ENCODE measurements around the gene NR2C2. TPM values are rescaled to one million over a fixed set of nuclear protein-coding genes. Genes with fewer than 3 reads are reported as not detected.

The NR2C2 gene
- total RNA-seq, 1 donor from 2014 or later: 40.0 TPM

- H3K36me3 ChIP-seq: no peaks in the 10 kb centered on the region
- DNase-seq (ENCODE audit: extremely low spot score in 2 of 2): no peak
- no peak overlapping the region for H3K4me3 ChIP-seq
- H3K9me3 ChIP-seq: no peaks in the 10 kb centered on the region
- TF ChIP-seq POLR2A (IDR thresholded peaks at IDR 0.05): no peak
- no peak for TF ChIP-seq POLR2AphosphoS5 (IDR thresholded peaks at IDR 0.05; ENCODE audit: insufficient read depth in 1 of 2, low read depth in 1 of 2)
- TF ChIP-seq, protein P1, sequence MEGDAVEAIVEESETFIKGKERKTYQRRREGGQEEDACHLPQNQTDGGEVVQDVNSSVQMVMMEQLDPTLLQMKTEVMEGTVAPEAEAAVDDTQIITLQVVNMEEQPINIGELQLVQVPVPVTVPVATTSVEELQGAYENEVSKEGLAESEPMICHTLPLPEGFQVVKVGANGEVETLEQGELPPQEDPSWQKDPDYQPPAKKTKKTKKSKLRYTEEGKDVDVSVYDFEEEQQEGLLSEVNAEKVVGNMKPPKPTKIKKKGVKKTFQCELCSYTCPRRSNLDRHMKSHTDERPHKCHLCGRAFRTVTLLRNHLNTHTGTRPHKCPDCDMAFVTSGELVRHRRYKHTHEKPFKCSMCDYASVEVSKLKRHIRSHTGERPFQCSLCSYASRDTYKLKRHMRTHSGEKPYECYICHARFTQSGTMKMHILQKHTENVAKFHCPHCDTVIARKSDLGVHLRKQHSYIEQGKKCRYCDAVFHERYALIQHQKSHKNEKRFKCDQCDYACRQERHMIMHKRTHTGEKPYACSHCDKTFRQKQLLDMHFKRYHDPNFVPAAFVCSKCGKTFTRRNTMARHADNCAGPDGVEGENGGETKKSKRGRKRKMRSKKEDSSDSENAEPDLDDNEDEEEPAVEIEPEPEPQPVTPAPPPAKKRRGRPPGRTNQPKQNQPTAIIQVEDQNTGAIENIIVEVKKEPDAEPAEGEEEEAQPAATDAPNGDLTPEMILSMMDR (IDR thresholded peaks at IDR 0.05): no peak
- H3K27me3 ChIP-seq: no peaks in the 10 kb centered on the region
- peaks cover 6% of the 10 kb centered on the region for H3K4me1 ChIP-seq
- H3K27ac ChIP-seq: no peak overlapping the region
- intact Hi-C loops (cut with DNase I): loop anchor here (5.0 kb wide), 2 partner anchors 135 to 245 kb away; partner anchors contain the start of gene C3orf20
These were observed 25.3 kb upstream of the NR2C2 start for GRCh38 chr3:14921811-14922705.

GRCh38 chr3:14922863-14923262 is 24.5 kb upstream of the NR2C2 start:
- H3K27me3 ChIP-seq: no peaks in the 10 kb centered on the region
- DNase-seq (ENCODE audit: extremely low spot score in 2 of 2): no peak
- H3K36me3 ChIP-seq: no peaks in the 10 kb centered on the region
- intact Hi-C loops (cut with DNase I): loop anchor here (5.0 kb wide), 2 partner anchors 136 to 246 kb away; partner anchors contain the start of gene C3orf20
- H3K27ac ChIP-seq: no peak overlapping the region
- peaks cover 6% of the 10 kb centered on the region for H3K4me1 ChIP-seq
- TF ChIP-seq POLR2A (IDR thresholded peaks at IDR 0.05): no peak
- no peak for TF ChIP-seq POLR2AphosphoS5 (IDR thresholded peaks at IDR 0.05; ENCODE audit: insufficient read depth in 1 of 2, low read depth in 1 of 2)
- TF ChIP-seq, protein P1 (IDR thresholded peaks at IDR 0.05): no peak
- no peak overlapping the region for H3K4me3 ChIP-seq
- no peaks in the 10 kb centered on the region for H3K9me3 ChIP-seq

DNA sequence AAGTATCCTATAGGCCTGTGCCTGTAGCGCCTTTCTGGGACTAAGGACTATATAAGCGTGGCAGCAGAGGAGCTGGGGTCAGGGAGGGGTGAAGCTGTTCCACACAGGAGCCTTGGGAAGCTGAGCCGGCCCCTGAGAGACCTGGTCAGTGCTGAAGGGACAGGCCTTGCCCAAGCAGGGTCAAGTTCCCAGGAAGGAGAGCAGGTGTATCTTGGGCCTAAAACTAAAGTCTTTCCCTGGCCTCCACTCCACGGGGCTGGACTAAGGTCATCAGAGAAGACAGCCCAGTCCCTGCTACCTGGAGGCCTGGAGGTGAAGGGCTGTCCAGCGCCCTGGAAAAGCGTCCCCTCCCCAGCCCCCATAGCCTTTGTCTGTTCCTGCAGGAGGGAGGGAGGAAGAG is 23.9 kb upstream of the NR2C2 start:
- Histone ChIP-seq H3K36me3 (no peaks in the 10 kb centered on the region), H3K9me3 (no peaks in the 10 kb centered on the region), H3K27me3 (no peaks in the 10 kb centered on the region), H3K27ac (no peak overlapping the region), H3K4me3 (no peak overlapping the region), H3K4me1 (peaks cover 6% of the 10 kb centered on the region)
- intact Hi-C loops (cut with DNase I): loop anchor here (5.0 kb wide), 2 partner anchors 136 to 246 kb away; partner anchors contain the start of gene C3orf20
- TF ChIP-seq POLR2A (IDR thresholded peaks at IDR 0.05) (no peak), POLR2AphosphoS5 (IDR thresholded peaks at IDR 0.05; ENCODE audit: insufficient read depth in 1 of 2, low read depth in 1 of 2) (no peak)
- TF ChIP-seq, protein P1 (IDR thresholded peaks at IDR 0.05): no peak
- DNase-seq (ENCODE audit: extremely low spot score in 2 of 2): no peak

DNA sequence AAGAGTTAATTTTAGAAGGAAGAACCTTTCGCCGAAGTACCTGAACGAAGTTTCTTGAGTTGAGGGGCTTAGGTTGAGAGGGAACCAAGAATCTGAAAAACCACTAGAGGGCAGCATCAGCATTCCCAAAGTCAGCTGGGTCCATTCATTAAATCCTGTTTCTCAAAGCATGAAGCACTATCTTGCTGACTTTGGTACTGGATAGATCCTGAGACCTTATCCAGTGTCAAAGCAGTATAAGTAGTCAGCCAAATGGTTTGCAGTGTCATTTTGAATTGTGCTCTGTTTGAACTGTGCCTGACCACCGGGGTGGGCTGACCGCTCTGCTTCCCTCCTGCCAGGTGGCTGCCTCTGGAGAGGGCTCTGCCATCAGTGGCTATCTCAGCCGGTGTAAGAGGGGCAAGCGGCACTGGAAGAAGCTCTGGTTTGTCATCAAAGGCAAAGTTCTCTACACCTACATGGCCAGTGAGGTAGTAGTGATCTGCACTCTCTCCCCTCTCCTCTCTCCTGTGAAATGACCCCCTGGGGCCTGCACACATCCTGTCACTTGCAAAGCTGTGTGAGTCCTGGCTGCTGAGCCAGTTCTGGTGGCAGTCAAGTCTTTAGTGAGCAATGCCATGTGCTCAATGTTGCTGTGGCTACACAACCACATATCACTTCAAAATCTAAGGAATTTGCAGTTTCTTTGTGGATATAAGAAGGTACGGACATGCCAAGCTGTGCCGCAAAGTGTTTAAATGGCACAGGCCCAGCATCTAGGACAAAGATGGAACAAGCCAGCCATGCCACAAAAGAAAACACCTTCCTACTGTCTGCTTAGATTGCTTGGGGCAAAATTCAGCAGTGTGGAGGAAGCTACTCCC is 21.4 kb upstream of the NR2C2 start:
- Histone ChIP-seq H3K4me3 (no peak overlapping the region), H3K36me3 (no peaks in the 10 kb centered on the region)
- no peak for TF ChIP-seq POLR2AphosphoS5 (IDR thresholded peaks at IDR 0.05; ENCODE audit: insufficient read depth in 1 of 2, low read depth in 1 of 2)
- TF ChIP-seq, protein P1 (IDR thresholded peaks at IDR 0.05): peak; percentile 7 to 51 (median 41)
- TF ChIP-seq POLR2A (IDR thresholded peaks at IDR 0.05): no peak

More for the DNA sequence above, 21.4 kb upstream of the NR2C2 start:
- Histone ChIP-seq H3K27ac (no peak overlapping the region), H3K4me1 (peaks cover 6% of the 10 kb centered on the region), H3K9me3 (no peaks in the 10 kb centered on the region), H3K27me3 (no peaks in the 10 kb centered on the region)
- intact Hi-C loops (cut with DNase I): no loop called here
- DNase-seq (ENCODE audit: extremely low spot score in 2 of 2): no peak
